AG04450 (cell line): ENCODE data around the gene SLC12A3. TPM values are rescaled to one million over a fixed set of nuclear protein-coding genes. Genes with fewer than 3 reads are reported as not detected.

ENCODE experiments used
- CTCF ChIA-PET: fragments of 300-600, 350-600 bp; formaldehyde crosslinking; extraction: SDS; loops from one replicate; lab custom pipeline; 2022; ENCODE audit warnings: antibody characterized with exemption, inconsistent platforms; lab: Charles Lee
- POLR2A ChIA-PET: fragments of 350-600 bp; formaldehyde crosslinking; extraction: SDS; loops from one replicate; lab custom pipeline; 2021; ENCODE audit warnings: antibody characterized with exemption, inconsistent platforms; lab: Yijun Ruan, JAX
- DNase-seq: peaks from one replicate; pipeline ENCODE4 v3.0.0-alpha.2; 2011; ENCODE audit warnings: low read depth, low spot score
- H3K27ac ChIP-seq: one replicate; pipeline ENCODE4 v1.5.1; 2012; ENCODE audit warnings: low read depth, low read length, control low read depth
- H3K27me3 ChIP-seq: one replicate; pipeline ENCODE4 v1.6.0; 2012; ENCODE audit warnings: low read length; ENCODE audit not compliant: control insufficient read depth, insufficient read depth
- H3K4me3 ChIP-seq: 2 replicates; pipeline ENCODE4 v1.5.1; 2011; ENCODE audit warnings: mild to moderate bottlenecking, low read depth, low read length, control low read depth
- H3K9me3 ChIP-seq: 2 replicates; pipeline ENCODE4 v1.5.1; 2012; ENCODE audit warnings: low read length; ENCODE audit not compliant: control insufficient read depth, insufficient read depth
- polyA plus RNA-seq: library from polyadenylated mRNA; depleted of rRNA; stranded (reverse); fragments of >200 nt; gene quantifications from 2 replicates; pipeline ENCODE4 v1.2.3, GENCODE V29; 2011
- TF ChIP-seq, protein P1 (sequence below): IDR thresholded peaks from 2 replicates; pipeline ENCODE4 v1.5.1; 2011; ENCODE audit warnings: low read depth, low read length, control low read depth, inconsistent platforms

The SLC12A3 gene
- polyA plus RNA-seq, 1 experiment, result not detected

DNA sequence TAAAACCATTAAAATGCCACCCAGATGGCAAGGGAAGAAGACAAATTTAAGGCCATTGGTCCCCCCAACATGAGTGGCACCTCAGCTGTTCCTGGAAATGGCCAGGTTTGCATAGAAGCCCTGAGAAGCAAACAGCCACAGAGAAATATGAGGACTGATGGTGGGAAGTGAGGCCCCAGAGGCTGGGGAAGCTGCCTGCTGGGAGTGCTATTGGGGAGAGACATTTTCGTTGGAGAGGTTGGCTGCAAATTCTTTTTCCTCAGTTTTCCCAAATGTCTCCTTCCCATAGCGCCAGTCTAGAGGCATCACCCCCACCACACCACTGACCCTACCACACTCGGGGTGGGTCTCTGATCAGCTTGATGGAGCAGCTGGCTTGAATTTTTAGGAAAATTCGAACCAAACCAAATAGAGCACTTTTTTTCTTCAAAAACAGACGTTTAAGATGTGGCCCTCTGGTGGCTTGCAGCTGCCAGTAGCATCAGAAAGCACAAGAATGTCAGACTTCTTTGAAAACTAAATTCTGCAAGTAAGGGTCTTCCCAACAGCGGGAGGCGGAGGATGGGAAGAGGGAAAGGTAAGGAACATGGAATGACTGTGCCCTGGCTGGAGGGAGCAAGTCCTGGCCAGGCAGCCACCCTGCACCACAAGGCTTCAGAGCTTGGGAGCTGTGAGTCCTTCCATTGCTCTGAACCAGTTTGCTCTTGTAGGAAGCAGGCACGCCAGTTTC lies 13.2 kb upstream of the SLC12A3 start:
- no peak for DNase-seq
- no peak overlapping the region for H3K27ac ChIP-seq

DNA sequence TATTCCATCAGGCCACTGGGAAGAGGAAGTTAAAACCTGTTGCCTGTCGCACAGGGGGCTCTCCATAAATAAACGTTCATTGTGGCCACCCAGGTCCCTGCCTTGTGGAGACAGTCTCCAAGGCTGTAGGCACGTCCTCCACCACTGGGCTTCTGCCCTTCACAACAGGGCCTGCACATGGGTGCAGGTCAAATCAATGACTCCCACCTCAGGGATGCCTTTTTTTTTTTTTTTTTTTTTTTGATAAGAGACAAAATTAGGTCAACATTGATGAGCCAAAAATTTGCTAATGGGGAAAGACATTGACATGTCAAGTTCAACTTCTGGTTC lies 12.6 kb upstream of the SLC12A3 start:
- DNase-seq, result no peak
- Histone ChIP-seq H3K4me3 (no peak overlapping the region), H3K9me3 (no peaks in the 10 kb centered on the region), H3K27me3 (no peaks in the 10 kb centered on the region), H3K27ac (no peak overlapping the region)
- CTCF ChIA-PET, result interaction anchor here (1.0 to 10.8 kb wide), 3 partner anchors 59 to 276 kb away, joined by 5 to 75 read pairs (median 6); no protein-coding TSS in a partner anchor
- TF ChIP-seq, protein P1, sequence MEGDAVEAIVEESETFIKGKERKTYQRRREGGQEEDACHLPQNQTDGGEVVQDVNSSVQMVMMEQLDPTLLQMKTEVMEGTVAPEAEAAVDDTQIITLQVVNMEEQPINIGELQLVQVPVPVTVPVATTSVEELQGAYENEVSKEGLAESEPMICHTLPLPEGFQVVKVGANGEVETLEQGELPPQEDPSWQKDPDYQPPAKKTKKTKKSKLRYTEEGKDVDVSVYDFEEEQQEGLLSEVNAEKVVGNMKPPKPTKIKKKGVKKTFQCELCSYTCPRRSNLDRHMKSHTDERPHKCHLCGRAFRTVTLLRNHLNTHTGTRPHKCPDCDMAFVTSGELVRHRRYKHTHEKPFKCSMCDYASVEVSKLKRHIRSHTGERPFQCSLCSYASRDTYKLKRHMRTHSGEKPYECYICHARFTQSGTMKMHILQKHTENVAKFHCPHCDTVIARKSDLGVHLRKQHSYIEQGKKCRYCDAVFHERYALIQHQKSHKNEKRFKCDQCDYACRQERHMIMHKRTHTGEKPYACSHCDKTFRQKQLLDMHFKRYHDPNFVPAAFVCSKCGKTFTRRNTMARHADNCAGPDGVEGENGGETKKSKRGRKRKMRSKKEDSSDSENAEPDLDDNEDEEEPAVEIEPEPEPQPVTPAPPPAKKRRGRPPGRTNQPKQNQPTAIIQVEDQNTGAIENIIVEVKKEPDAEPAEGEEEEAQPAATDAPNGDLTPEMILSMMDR, result no peak
- POLR2A ChIA-PET, result interaction anchor here (1.3 kb wide), 1 partner anchor 11 kb away, joined by 3 read pairs; no protein-coding TSS in a partner anchor

More for the DNA sequence above, 13.2 kb upstream of the SLC12A3 start:
- ChIA-PET CTCF (interaction anchor here (1.0 to 10.8 kb wide), 4 partner anchors 48 to 275 kb away, joined by 3 to 75 read pairs (median 6); no protein-coding TSS in a partner anchor), POLR2A (interaction anchor here (0.6 to 1.3 kb wide), 4 partner anchors 10 to 301 kb away, joined by 3 to 9 read pairs (median 4); no protein-coding TSS in a partner anchor)
- Histone ChIP-seq H3K27me3 (no peaks in the 10 kb centered on the region), H3K4me3 (no peak overlapping the region), H3K9me3 (no peaks in the 10 kb centered on the region)
- TF ChIP-seq, protein P1, result peak; percentile 71

DNA sequence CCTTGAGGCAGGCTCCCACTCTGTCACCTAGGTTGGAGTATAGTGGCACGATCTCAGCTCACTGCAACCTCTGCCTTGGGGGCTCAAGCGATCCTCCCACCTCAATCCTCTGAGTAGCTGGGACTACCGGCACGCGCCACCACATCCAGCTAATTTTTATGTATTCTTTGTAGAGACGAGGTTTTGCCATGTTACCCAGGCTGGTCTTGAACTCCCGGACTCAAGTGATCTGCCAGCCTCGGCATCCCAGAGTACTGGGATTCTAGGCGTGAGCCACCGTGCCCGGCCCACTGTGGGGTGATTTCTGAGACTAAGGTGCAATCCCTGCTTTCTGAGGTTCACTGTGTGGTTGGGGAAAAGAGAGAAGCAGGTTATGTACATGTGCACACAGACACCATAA lies 12.0 kb upstream of the SLC12A3 start:
- Histone ChIP-seq H3K9me3 (no peaks in the 10 kb centered on the region), H3K27ac (no peak overlapping the region), H3K4me3 (no peak overlapping the region), H3K27me3 (no peaks in the 10 kb centered on the region)
- ChIA-PET POLR2A (interaction anchor here (1.2 to 1.3 kb wide), 2 partner anchors 10 to 465 kb away, joined by 3 to 4 read pairs; no protein-coding TSS in a partner anchor), CTCF (interaction anchor here (0.7 to 10.8 kb wide), 5 partner anchors 9 to 276 kb away, joined by 3 to 75 read pairs (median 5); no protein-coding TSS in a partner anchor)
- TF ChIP-seq, protein P1, result no peak
- DNase-seq, result no peak

DNA sequence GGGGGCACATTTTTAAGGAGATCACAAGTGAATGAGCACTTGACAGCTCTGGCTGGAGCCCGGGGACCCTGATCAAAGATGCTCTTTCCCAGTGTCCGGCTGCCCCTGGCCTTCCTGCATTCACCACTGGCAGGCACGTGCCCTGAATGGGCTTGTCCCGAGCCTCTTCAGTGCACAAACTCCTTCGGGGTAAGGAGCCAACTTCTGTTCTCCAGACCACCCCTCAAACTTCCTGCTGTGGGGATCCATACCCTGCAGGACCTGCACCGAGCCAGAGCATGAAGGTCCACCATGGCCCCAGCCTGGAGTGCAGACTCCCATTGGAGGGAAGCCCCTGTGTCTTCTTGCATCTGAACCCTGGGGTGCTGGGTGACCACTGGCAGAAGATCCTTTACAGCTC lies 9.8 kb upstream of the SLC12A3 start:
- no peak for DNase-seq
- POLR2A ChIA-PET, result no interaction called here
- Histone ChIP-seq H3K9me3 (no peaks in the 10 kb centered on the region), H3K27ac (no peak overlapping the region), H3K27me3 (no peaks in the 10 kb centered on the region), H3K4me3 (no peak overlapping the region)
- CTCF ChIA-PET, result interaction anchor here (0.6 to 10.8 kb wide), 4 partner anchors 12 to 229 kb away, joined by 3 to 75 read pairs (median 10); no protein-coding TSS in a partner anchor
- TF ChIP-seq, protein P1, result no peak

DNA sequence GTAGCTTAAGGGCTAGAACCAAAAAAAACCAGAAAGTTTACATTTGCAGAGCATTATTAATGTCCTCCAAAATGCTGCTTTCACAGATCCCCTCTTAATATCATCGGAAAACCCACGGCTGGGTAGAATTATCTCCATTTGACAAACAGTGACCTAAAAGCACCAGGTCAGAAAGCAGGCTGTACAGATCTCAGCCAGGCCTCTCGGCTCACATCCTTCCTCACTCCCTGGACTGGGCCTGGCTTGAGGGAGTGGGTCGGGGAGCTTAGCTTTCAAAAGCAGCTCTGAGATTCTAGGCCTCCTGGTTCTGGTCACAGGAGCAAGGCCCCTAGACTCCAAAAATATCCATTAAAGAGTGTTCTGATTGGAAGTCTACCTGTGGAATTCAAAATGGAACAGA lies 9.1 kb upstream of the SLC12A3 start:
- Histone ChIP-seq H3K9me3 (no peaks in the 10 kb centered on the region), H3K27me3 (no peaks in the 10 kb centered on the region), H3K4me3 (no peak overlapping the region), H3K27ac (no peak overlapping the region)
- POLR2A ChIA-PET, result no interaction called here
- TF ChIP-seq, protein P1, result no peak
- CTCF ChIA-PET, result interaction anchor here (0.6 to 10.8 kb wide), 4 partner anchors 11 to 228 kb away, joined by 3 to 75 read pairs (median 10); no protein-coding TSS in a partner anchor
- no peak for DNase-seq
